DND-41 (cell line): ENCODE data around the gene SDF2L1.

Experiments used
- ATAC-seq: fragments of 200-7000 bp; cut with Tn5 transposase; 3 replicates; pipeline ENCODE4 v1.9.1; 2021; ENCODE audit warnings: low read depth; ENCODE audit not compliant: insufficient read depth
- DNase-seq: peaks from one replicate; pipeline ENCODE4 v3.0.0-alpha.2; 2020
- H2AFZ ChIP-seq: 2 replicates; pipeline ENCODE4 v1.6.0; 2012; ENCODE audit warnings: low read depth, low read length
- H3K27ac ChIP-seq: 2 replicates; pipeline ENCODE4 v1.5.1; 2012; ENCODE audit warnings: low read length, inconsistent platforms
- H3K27me3 ChIP-seq: fragments of 200-600 bp; sonication (generic); 2 replicates; pipeline ENCODE4 v1.6.0; 2012; ENCODE audit warnings: low read length, mild to moderate bottlenecking, inconsistent platforms; ENCODE audit not compliant: insufficient read depth, poor library complexity
- H3K36me3 ChIP-seq: 2 replicates; pipeline ENCODE4 v1.5.1; 2012; ENCODE audit warnings: low read length, inconsistent platforms; ENCODE audit not compliant: insufficient read depth
- H3K4me1 ChIP-seq: 2 replicates; pipeline ENCODE4 v1.5.1; 2012; ENCODE audit warnings: mild to moderate bottlenecking, low read length; ENCODE audit not compliant: insufficient read depth
- H3K4me2 ChIP-seq: 2 replicates; pipeline ENCODE4 v1.6.0; 2012; ENCODE audit warnings: mild to moderate bottlenecking, moderate library complexity, low read length, inconsistent platforms; ENCODE audit not compliant: insufficient read depth
- H3K4me3 ChIP-seq, 2 experiments: fragments of 200-600 bp in 1 of 2; shearing (Covaris generic) in 1 of 2; 2 replicates each; pipeline ENCODE4 v1.5.1; 2012 to 2016; ENCODE audit warnings: inconsistent platforms in 2 of 2, low read length in 2 of 2, mild to moderate bottlenecking in 2 of 2, low read depth in 1 of 2, moderate library complexity in 1 of 2
- H3K79me2 ChIP-seq: 2 replicates; pipeline ENCODE4 v1.6.0; 2012; ENCODE audit warnings: low read length, inconsistent platforms; ENCODE audit not compliant: insufficient read depth
- H3K9ac ChIP-seq: 2 replicates; pipeline ENCODE4 v1.6.0; 2012; ENCODE audit warnings: low read depth, mild to moderate bottlenecking, inconsistent platforms, low read length, moderate library complexity
- H3K9me3 ChIP-seq: 2 replicates; pipeline ENCODE4 v1.5.1; 2012; ENCODE audit warnings: low read length, moderate library complexity, mild to moderate bottlenecking, inconsistent platforms; ENCODE audit not compliant: insufficient read depth, severe bottlenecking
- H4K20me1 ChIP-seq: 2 replicates; pipeline ENCODE4 v1.6.0; 2012; ENCODE audit warnings: low read length; ENCODE audit not compliant: insufficient read depth
- EZH2 ChIP-seq: IDR thresholded peaks from 3 replicates; pipeline ENCODE4 v1.6.1; 2012; ENCODE audit warnings: borderline replicate concordance, low read depth, mild to moderate bottlenecking, moderate library complexity, low read length, inconsistent platforms; ENCODE audit not compliant: severe bottlenecking
- TF ChIP-seq, protein P1 (sequence below): IDR thresholded peaks from 2 replicates; pipeline ENCODE4 v1.5.1; 2012; ENCODE audit warnings: borderline replicate concordance, low read length, moderate library complexity, mild to moderate bottlenecking; ENCODE audit not compliant: poor library complexity, severe bottlenecking; ENCODE audit errors: extremely low read depth

The SDF2L1 gene

DNA sequence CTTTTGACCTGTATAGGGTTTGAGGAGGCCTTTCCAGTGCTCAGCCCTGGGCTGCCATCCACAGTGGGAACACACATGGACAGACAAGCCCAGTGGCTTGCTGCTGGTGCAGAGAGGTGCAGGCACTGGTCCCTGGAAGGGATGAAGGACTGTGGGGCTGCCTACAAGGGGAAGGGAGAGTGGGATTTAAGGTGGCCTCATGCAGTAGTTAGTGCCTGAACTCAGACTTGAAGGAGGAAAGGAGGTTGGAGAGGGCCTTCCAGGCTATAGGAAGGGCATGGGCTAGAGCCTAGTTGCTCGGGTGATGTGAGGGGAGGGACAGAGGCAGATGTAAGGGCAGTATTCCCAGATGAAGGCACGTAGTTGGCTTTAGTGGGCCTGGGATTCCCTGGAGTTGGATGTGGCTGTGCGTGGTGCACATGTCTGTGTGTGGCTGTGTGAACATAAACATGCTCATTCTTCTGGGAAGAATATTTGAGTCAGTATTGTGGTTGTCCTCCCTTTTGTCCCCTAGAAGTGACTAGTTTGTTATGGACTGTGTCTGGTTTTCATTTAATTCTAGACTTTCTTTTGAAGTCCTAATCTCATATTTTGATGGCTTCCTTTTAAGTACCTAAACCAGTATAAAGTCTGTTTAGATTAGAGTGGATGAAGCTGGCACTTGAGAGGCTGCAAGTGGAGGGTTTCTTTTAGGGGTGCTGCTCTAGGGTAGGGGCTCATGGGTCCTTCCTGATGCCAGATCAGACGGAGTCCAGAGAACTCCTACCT, 30.7 kb upstream of the SDF2L1 start:
- Histone ChIP-seq H2AFZ (no peak overlapping the region), H3K9me3 (no peaks in the 10 kb centered on the region), H3K27ac (no peak overlapping the region), H3K4me1 (no peaks in the 10 kb centered on the region), H3K27me3 (no peaks in the 10 kb centered on the region), H3K4me3 (no peak overlapping the region), H3K4me2 (no peak overlapping the region), H3K79me2 (peaks cover 93% of the 10 kb centered on the region), H3K36me3 (peaks cover 78% of the 10 kb centered on the region), H3K9ac (no peak overlapping the region), H4K20me1 (peaks cover 79% of the 10 kb centered on the region)
- no peak for TF ChIP-seq EZH2
- TF ChIP-seq, protein P1, sequence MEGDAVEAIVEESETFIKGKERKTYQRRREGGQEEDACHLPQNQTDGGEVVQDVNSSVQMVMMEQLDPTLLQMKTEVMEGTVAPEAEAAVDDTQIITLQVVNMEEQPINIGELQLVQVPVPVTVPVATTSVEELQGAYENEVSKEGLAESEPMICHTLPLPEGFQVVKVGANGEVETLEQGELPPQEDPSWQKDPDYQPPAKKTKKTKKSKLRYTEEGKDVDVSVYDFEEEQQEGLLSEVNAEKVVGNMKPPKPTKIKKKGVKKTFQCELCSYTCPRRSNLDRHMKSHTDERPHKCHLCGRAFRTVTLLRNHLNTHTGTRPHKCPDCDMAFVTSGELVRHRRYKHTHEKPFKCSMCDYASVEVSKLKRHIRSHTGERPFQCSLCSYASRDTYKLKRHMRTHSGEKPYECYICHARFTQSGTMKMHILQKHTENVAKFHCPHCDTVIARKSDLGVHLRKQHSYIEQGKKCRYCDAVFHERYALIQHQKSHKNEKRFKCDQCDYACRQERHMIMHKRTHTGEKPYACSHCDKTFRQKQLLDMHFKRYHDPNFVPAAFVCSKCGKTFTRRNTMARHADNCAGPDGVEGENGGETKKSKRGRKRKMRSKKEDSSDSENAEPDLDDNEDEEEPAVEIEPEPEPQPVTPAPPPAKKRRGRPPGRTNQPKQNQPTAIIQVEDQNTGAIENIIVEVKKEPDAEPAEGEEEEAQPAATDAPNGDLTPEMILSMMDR: no peak
- ATAC-seq (no peak), DNase-seq (no peak)

DNA sequence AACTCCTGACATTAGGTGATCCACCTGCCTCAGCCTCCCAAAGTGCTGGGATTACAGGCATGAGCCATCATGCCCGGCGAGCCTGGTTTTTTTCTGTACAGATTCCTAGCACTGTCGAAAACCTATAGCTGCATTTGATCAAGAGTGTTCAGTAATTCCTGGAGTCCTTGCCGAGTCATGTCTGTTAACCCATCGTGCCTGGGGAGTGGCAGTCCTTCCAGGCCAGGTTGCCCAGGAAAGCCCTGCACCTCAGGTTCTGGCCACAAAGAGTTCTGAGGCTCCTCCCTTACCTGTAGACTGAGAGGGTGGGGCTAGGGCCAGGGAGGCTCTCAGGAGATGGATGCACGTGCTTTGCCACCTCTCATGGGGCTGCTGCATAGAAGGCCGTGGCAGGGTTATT, 29.2 kb upstream of the SDF2L1 start:
- H3K27me3 ChIP-seq: no peaks in the 10 kb centered on the region
- TF ChIP-seq EZH2: no peak
- TF ChIP-seq, protein P1: no peak
- H3K27ac ChIP-seq: no peak overlapping the region
- peaks cover 72% of the 10 kb centered on the region for H3K36me3 ChIP-seq
- no peaks in the 10 kb centered on the region for H3K9me3 ChIP-seq
- H3K4me1 ChIP-seq: no peaks in the 10 kb centered on the region
- H3K4me3 ChIP-seq: no peak overlapping the region
- H2AFZ ChIP-seq: no peak overlapping the region
- ATAC-seq (no peak), DNase-seq (no peak)
- H3K4me2 ChIP-seq: no peak overlapping the region
- H3K79me2 ChIP-seq: peaks cover 93% of the 10 kb centered on the region
- H4K20me1 ChIP-seq: peaks cover 73% of the 10 kb centered on the region
- no peak overlapping the region for H3K9ac ChIP-seq

DNA sequence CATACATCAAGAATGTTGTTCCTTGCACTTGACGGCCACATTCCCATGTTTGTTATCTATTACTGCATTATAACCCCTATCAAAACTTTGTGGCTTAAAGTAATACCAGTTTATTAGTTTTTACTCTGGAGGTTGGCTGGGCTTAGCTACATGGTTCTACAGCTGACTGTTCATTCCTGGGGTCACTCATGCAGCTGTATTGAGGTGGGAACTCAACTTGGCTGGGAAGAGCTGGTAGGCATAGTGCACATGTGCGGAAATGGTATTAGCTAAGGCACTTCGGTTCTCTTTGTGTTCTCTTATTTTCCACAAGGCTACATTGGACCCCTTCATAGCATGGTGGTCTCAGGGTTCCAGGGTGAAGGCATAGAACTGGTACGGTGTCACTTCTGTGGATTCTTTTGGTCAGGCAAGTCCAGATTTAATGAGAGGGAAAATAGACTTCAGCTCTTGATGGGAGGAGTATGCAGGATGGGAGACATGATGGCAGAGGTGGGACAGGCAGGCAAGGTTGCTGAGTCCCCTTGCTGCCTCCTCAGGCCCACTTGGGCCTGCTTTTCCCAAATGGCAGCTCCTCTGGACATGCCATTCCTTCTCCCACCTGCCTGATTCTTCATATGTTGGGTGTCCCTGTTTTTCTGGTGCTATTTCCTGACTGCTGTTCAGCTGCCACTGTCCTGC, 28.4 kb upstream of the SDF2L1 start:
- H3K9ac ChIP-seq: no peak overlapping the region
- no peak for ATAC-seq
- no peaks in the 10 kb centered on the region for H3K4me1 ChIP-seq
- peaks cover 71% of the 10 kb centered on the region for H3K36me3 ChIP-seq
- no peak overlapping the region for H2AFZ ChIP-seq
- TF ChIP-seq, protein P1: no peak
- TF ChIP-seq EZH2: no peak
- no peak for DNase-seq
- peaks cover 92% of the 10 kb centered on the region for H3K79me2 ChIP-seq
- H4K20me1 ChIP-seq: peaks cover 69% of the 10 kb centered on the region
- H3K4me2 ChIP-seq: no peak overlapping the region
- no peaks in the 10 kb centered on the region for H3K9me3 ChIP-seq
- H3K27ac ChIP-seq: no peak overlapping the region
- H3K27me3 ChIP-seq: no peaks in the 10 kb centered on the region
- H3K4me3 ChIP-seq: no peak overlapping the region
